H9 (cell line): Measurements from ENCODE around the gene LRG1. TPM values are rescaled to one million over a fixed set of nuclear protein-coding genes. Genes with fewer than 3 reads are reported as not detected.
A peak's percentile ranks its signal among the peaks of the same experiment; 100 is the strongest.

Experiments
- DNase-seq: peaks from one replicate; pipeline ENCODE4 v3.0.0-alpha.2; 2017
- H2AFZ ChIP-seq: one replicate; pipeline ENCODE4 v1.6.1; 2013; ENCODE audit warnings: mild to moderate bottlenecking, low read length, control low read depth, moderate library complexity
- H2AK5ac ChIP-seq: 2 replicates; pipeline ENCODE4 v1.6.1; 2013; ENCODE audit warnings: low read length, control low read depth, mixed read lengths; ENCODE audit not compliant: insufficient read length
- H2BK120ac ChIP-seq: one replicate; pipeline ENCODE4 v1.6.1; 2013; ENCODE audit warnings: low read depth, mild to moderate bottlenecking, low read length, control low read depth, inconsistent platforms; ENCODE audit not compliant: poor library complexity, severe bottlenecking
- H2BK12ac ChIP-seq: 2 replicates; pipeline ENCODE4 v1.6.1; 2013; ENCODE audit warnings: low read length, control low read depth, mixed read lengths, low read depth; ENCODE audit not compliant: insufficient read length
- H2BK15ac ChIP-seq: 2 replicates; pipeline ENCODE4 v1.6.1; 2013; ENCODE audit warnings: low read depth, low read length, control low read depth
- H2BK20ac ChIP-seq: one replicate; pipeline ENCODE4 v1.6.1; 2013; ENCODE audit warnings: low read depth, mild to moderate bottlenecking, low read length, control low read depth, inconsistent platforms; ENCODE audit not compliant: poor library complexity, severe bottlenecking
- H2BK5ac ChIP-seq: 2 replicates; pipeline ENCODE4 v1.6.1; 2013; ENCODE audit warnings: low read length, control low read depth, mixed read lengths; ENCODE audit not compliant: insufficient read length
- H3K14ac ChIP-seq: 2 replicates; pipeline ENCODE4 v1.6.1; 2013; ENCODE audit warnings: low read length, control low read depth; ENCODE audit not compliant: insufficient read depth
- H3K18ac ChIP-seq: 2 replicates; pipeline ENCODE4 v1.6.1; 2013; ENCODE audit warnings: low read depth, mild to moderate bottlenecking, mixed read lengths, low read length, control low read depth; ENCODE audit not compliant: insufficient read length
- H3K23ac ChIP-seq: 2 replicates; pipeline ENCODE4 v1.6.1; 2013; ENCODE audit warnings: low read length, control low read depth, mixed read lengths, low read depth; ENCODE audit not compliant: insufficient read length
- H3K23me2 ChIP-seq: 2 replicates; pipeline ENCODE4 v1.6.1; 2013; ENCODE audit warnings: low read depth, mild to moderate bottlenecking, mixed read lengths, low read length, control low read depth; ENCODE audit not compliant: insufficient read length, poor library complexity, severe bottlenecking
- H3K27ac ChIP-seq: 2 replicates; pipeline ENCODE4 v1.5.1; 2013; ENCODE audit warnings: low read length, control low read depth, mixed read lengths, low read depth; ENCODE audit not compliant: insufficient read length
- H3K27me3 ChIP-seq: 2 replicates; pipeline ENCODE4 v1.6.1; 2013; ENCODE audit warnings: low read length, control low read depth, inconsistent platforms; ENCODE audit not compliant: insufficient read depth
- H3K4ac ChIP-seq: 2 replicates; pipeline ENCODE4 v1.6.1; 2013; ENCODE audit warnings: low read depth, mild to moderate bottlenecking, control low read depth, inconsistent platforms, low read length, moderate library complexity
- H3K4me1 ChIP-seq: 2 replicates; pipeline ENCODE4 v1.6.1; 2013; ENCODE audit warnings: low read length, control low read depth, inconsistent platforms; ENCODE audit not compliant: insufficient read depth
- H3K4me2 ChIP-seq: 2 replicates; pipeline ENCODE4 v1.6.1; 2013; ENCODE audit warnings: low read length, control low read depth, mixed read lengths; ENCODE audit not compliant: insufficient read length, insufficient read depth
- H3K56ac ChIP-seq: 2 replicates; pipeline ENCODE4 v1.6.1; 2013; ENCODE audit warnings: low read depth, mild to moderate bottlenecking, mixed read lengths, low read length, control low read depth; ENCODE audit not compliant: insufficient read length
- H3K79me1 ChIP-seq: 2 replicates; pipeline ENCODE4 v1.6.1; 2013; ENCODE audit warnings: low read depth, mild to moderate bottlenecking, moderate library complexity, low read length, control low read depth, inconsistent platforms; ENCODE audit not compliant: insufficient read depth, poor library complexity, severe bottlenecking
- H3K79me2 ChIP-seq: 2 replicates; pipeline ENCODE4 v1.6.1; 2013; ENCODE audit warnings: low read length, control low read depth, inconsistent platforms; ENCODE audit not compliant: insufficient read depth
- H3K9ac ChIP-seq: 2 replicates; pipeline ENCODE4 v1.6.1; 2013; ENCODE audit warnings: low read length, control low read depth, mixed read lengths; ENCODE audit not compliant: insufficient read length; ENCODE audit errors: extremely low read depth
- H3K9me3 ChIP-seq: one replicate; pipeline ENCODE4 v1.6.1; 2013; ENCODE audit warnings: low read depth, low read length, inconsistent platforms; ENCODE audit not compliant: control insufficient read depth
- H3T11ph ChIP-seq: one replicate; pipeline ENCODE4 v1.6.1; 2013; ENCODE audit warnings: mild to moderate bottlenecking, low read length, control low read depth, inconsistent platforms
- H4K20me1 ChIP-seq: one replicate; pipeline ENCODE4 v1.6.1; 2013; ENCODE audit not compliant: control insufficient read depth, insufficient read length, insufficient read depth
- H4K5ac ChIP-seq: 2 replicates; pipeline ENCODE4 v1.6.1; 2013; ENCODE audit warnings: low read depth, mild to moderate bottlenecking, mixed read lengths, low read length, control low read depth; ENCODE audit not compliant: insufficient read length
- H4K8ac ChIP-seq: replicated peaks from 2 replicates; pipeline ENCODE4 v1.6.1; 2013; ENCODE audit warnings: low read length, control low read depth, mixed read lengths, low read depth; ENCODE audit not compliant: insufficient read length
- H4K91ac ChIP-seq: 2 replicates; pipeline ENCODE4 v1.6.1; 2013; ENCODE audit warnings: low read depth, mild to moderate bottlenecking, moderate library complexity, mixed read lengths, low read length, control low read depth; ENCODE audit not compliant: insufficient read length
- H3K27ac Mint-ChIP-seq, 3 experiments: 2 replicates in 2 of 3; 3 replicates in 1 of 3; pipeline ENCODE4 v1.8.0; 2020 to 2021; ENCODE audit warnings: mixed read lengths in 3 of 3, mild to moderate bottlenecking in 1 of 3, moderate library complexity in 1 of 3
- H3K27me3 Mint-ChIP-seq: 2 replicates; pipeline ENCODE4 v1.8.0; 2021; ENCODE audit warnings: low read depth, mild to moderate bottlenecking, moderate library complexity, mixed read lengths
- H3K36me3 Mint-ChIP-seq, 3 experiments: 2 replicates in 2 of 3; 3 replicates in 1 of 3; pipeline ENCODE4 v1.8.0; 2020 to 2021; ENCODE audit warnings: low read depth in 3 of 3, mixed read lengths in 3 of 3; ENCODE audit not compliant: insufficient read depth in 1 of 3
- H3K4me1 Mint-ChIP-seq, 2 experiments: 2 replicates each; pipeline ENCODE4 v1.8.0; 2020; ENCODE audit warnings: mixed read lengths in 2 of 2
- H3K4me3 Mint-ChIP-seq, 2 experiments: 2 replicates in 1 of 2; 3 replicates in 1 of 2; pipeline ENCODE4 v1.8.0; 2020 to 2021; ENCODE audit warnings: mild to moderate bottlenecking in 2 of 2, mixed read lengths in 2 of 2, moderate library complexity in 1 of 2
- H3K9me3 Mint-ChIP-seq, 2 experiments: 2 replicates in 1 of 2; 3 replicates in 1 of 2; pipeline ENCODE4 v1.8.0; 2020; ENCODE audit warnings: mild to moderate bottlenecking in 2 of 2, mixed read lengths in 2 of 2, moderate library complexity in 1 of 2
- CTCF ChIP-seq: fragments of 200-600 bp; sonication (generic); conservative IDR thresholded peaks from 3 replicates; pipeline ENCODE4 v1.8.0; 2021; ENCODE audit warnings: antibody characterized with exemption, mild to moderate bottlenecking
- WGBS: extraction: QIAGEN DNeasy Blood & Tissue Kit; methylation state at CpG from one replicate; pipeline ENCODE4 v1.1.7; 2013; ENCODE audit warnings: missing lambda C conversion rate, low lambda C conversion rate, mixed read lengths; ENCODE audit not compliant: insufficient read length; ENCODE audit errors: extremely low coverage; 5-methylcytosine and 5-hydroxymethylcytosine counted together
- total RNA-seq: library from RNA; stranded (reverse); gene quantifications from 2 replicates; pipeline ENCODE4 v1.2.1, GENCODE V29; 2021

LRG1 gene
- total RNA-seq, 1 experiment from 2014 or later: 0.24 TPM

- H3K27me3 ChIP-seq: no peaks in the 10 kb centered on the region; the same call in 1 of the 2 replicates
- H3K27ac Mint-ChIP-seq: no peak overlapping the region
- H4K5ac ChIP-seq: no peak overlapping the region
- H3K4me1 Mint-ChIP-seq: peaks cover 23 to 42% of the 10 kb centered on the region in 2 experiments
- peaks cover 0 to 6% (median 1%) of the 10 kb centered on the region in 3 experiments; a peak in 2 of 7 replicates for H3K36me3 Mint-ChIP-seq
- no peak overlapping the region for H2AFZ ChIP-seq
- H3K27me3 Mint-ChIP-seq: peaks cover 35% of the 10 kb centered on the region
- no peaks in the 10 kb centered on the region for H3K9me3 ChIP-seq
- no peak for DNase-seq
- H3K23me2 ChIP-seq: no peaks in the 10 kb centered on the region
- no peaks in the 10 kb centered on the region; the same call in 1 of the 2 replicates for H3K79me2 ChIP-seq
- H3K4me1 ChIP-seq: peaks cover 4% of the 10 kb centered on the region; the same call in 1 of the 2 replicates
- H3K79me1 ChIP-seq: peaks cover 4% of the 10 kb centered on the region
- H2BK12ac ChIP-seq: no peak overlapping the region
- no peak overlapping the region for H3K14ac ChIP-seq
- no peaks in the 10 kb centered on the region for H4K20me1 ChIP-seq
- WGBS: no CpG with 5 or more reads among the region's 8 CpGs
- TF ChIP-seq CTCF: no peak
- no peak overlapping the region for H2BK20ac ChIP-seq
- no peak overlapping the region for H3K27ac ChIP-seq
- H2BK15ac ChIP-seq: no peak overlapping the region
- no peak overlapping the region for H3K56ac ChIP-seq
- H4K91ac ChIP-seq: no peak overlapping the region
- H3K4me3 Mint-ChIP-seq: peak overlapping the region; percentile 73 to 91; a peak in 4 of 5 replicates
- H3K9ac ChIP-seq: no peak overlapping the region
- no peak overlapping the region for H2BK5ac ChIP-seq
- no peak overlapping the region for H2AK5ac ChIP-seq
- H3K18ac ChIP-seq: no peak overlapping the region
- H2BK120ac ChIP-seq: no peak overlapping the region
- H3K4ac ChIP-seq: no peak overlapping the region
- no peak overlapping the region for H3K4me2 ChIP-seq
- H3K9me3 Mint-ChIP-seq: peaks cover 0 to 2% of the 10 kb centered on the region in 2 experiments; a peak in 2 of 5 replicates
- no peak overlapping the region for H3K23ac ChIP-seq
- H4K8ac ChIP-seq: no peak overlapping the region
- H3T11ph ChIP-seq: no peak overlapping the region
These were observed 39.6 kb upstream of the LRG1 start for GRCh38 chr19:4579389-4579788.
